HG02678 (cell line): ENCODE data around the gene MRPL40.
A peak's percentile ranks its signal among the peaks of the same experiment; 100 is the strongest.
"Not testable (repeated sequence)": the region's sequence is repeated elsewhere in the genome, so short reads cannot be mapped to it uniquely, and the experiment has no call there.

Source experiments
- ATAC-seq: cut with Tn5 transposase; IDR thresholded peaks from one replicate; pipeline ENCODE4 v1.9.1; 2021; ENCODE audit warnings: mild to moderate bottlenecking, moderate library complexity; ENCODE audit not compliant: unreplicated experiment

MRPL40 gene

GRCh38 chr22:19406846-19407245 is 25.5 kb upstream of the MRPL40 start:
- no peak for ATAC-seq

GRCh38 chr22:19407649-19408606 is 24.4 kb upstream of the MRPL40 start:
- ATAC-seq, result no peak

GRCh38 chr22:19410941-19411689 is 21.2 kb upstream of the MRPL40 start:
- no peak for ATAC-seq

- ATAC-seq, result no peak
Observed at GRCh38 chr22:19411690-19412045, 20.7 kb upstream of the MRPL40 start.

- ATAC-seq, result no peak
Observed at GRCh38 chr22:19412478-19412877, 19.9 kb upstream of the MRPL40 start.

GRCh38 chr22:19412923-19413322 is 19.4 kb upstream of the MRPL40 start:
- ATAC-seq, result no peak

- ATAC-seq, result no peak
Observed at GRCh38 chr22:19419086-19419463, 13.3 kb upstream of the MRPL40 start.

GRCh38 chr22:19419464-19420178 is 12.7 kb upstream of the MRPL40 start:
- ATAC-seq, result peak; percentile 51

- no peak for ATAC-seq
Observed at GRCh38 chr22:19420321-19420720, 12.0 kb upstream of the MRPL40 start.

GRCh38 chr22:19422440-19423301 is 9.7 kb upstream of the MRPL40 start:
- no peak for ATAC-seq

- ATAC-seq, result no peak
Observed at GRCh38 chr22:19424186-19424500, 8.2 kb upstream of the MRPL40 start.

- no peak for ATAC-seq
Observed at GRCh38 chr22:19429950-19430889, 2.1 kb upstream of the MRPL40 start.

GRCh38 chr22:19430890-19431541 is 1.3 kb upstream of the MRPL40 start:
- ATAC-seq, result peak; percentile 3

- peak; percentile 55 for ATAC-seq
Observed at GRCh38 chr22:19431649-19432132, 654 bp upstream of the MRPL40 start, which contains the start of gene HIRA. HIRA (minus strand) TSS chr22:19431733; CDS start chr22:19431476, 257 bp downstream.

- no peak for ATAC-seq
Observed at GRCh38 chr22:19434401-19434800, 2.1 kb downstream of the MRPL40 start.

GRCh38 chr22:19434829-19435580 is 2.7 kb downstream of the MRPL40 start:
- no peak for ATAC-seq

- ATAC-seq, result not testable (repeated sequence)
Observed at GRCh38 chr22:19436444-19437161, 4.3 kb downstream of the MRPL40 start.
